Endothelial cell of umbilical vein (primary cell): ENCODE measurements around the gene ZNF804B.

Source experiments
- CTCF ChIP-seq, 2 donors: IDR thresholded peaks; 1 replicate in 1 of 2; 2 replicates in 1 of 2; pipeline ENCODE4 v1.5.1; 2011; ENCODE audit warnings: low read length in 2 of 2, mild to moderate bottlenecking in 2 of 2, moderate library complexity in 2 of 2, control low read depth in 1 of 2, inconsistent platforms in 1 of 2, low read depth in 1 of 2; ENCODE audit not compliant: insufficient read depth in 1 of 2; ENCODE audit errors: extremely low read depth in 1 of 2
- EZH2 ChIP-seq: IDR thresholded peaks from 2 replicates; pipeline ENCODE4 v1.6.1; 2012; ENCODE audit warnings: borderline replicate concordance, low read depth, mild to moderate bottlenecking, moderate library complexity, low read length, inconsistent platforms; ENCODE audit not compliant: severe bottlenecking
- FOS ChIP-seq: IDR thresholded peaks from 2 replicates; pipeline ENCODE4 v1.6.1; 2011; ENCODE audit warnings: mild to moderate bottlenecking, low read length, moderate library complexity, borderline replicate concordance; ENCODE audit not compliant: insufficient read depth

- TF ChIP-seq FOS (no peak), CTCF (IDR thresholded peaks at IDR 0.05; ENCODE audit: extremely low read depth in 1 of 2, insufficient read depth in 1 of 2, low read depth in 1 of 2, low read length in 2 of 2) (no peak), EZH2 (no peak)
These were observed 283.4 kb downstream of the ZNF804B start for GRCh38 chr7:89042940-89043339.
